B cell (primary cell): ENCODE data around the gene TRAM1L1. TPM values are rescaled to one million over a fixed set of nuclear protein-coding genes. Genes with fewer than 3 reads are reported as not detected.

ENCODE experiments used
- ATAC-seq: fragments of 200-7000 bp; cut with Tn5 transposase; one replicate; pipeline ENCODE4 v1.10.0; 2021; ENCODE audit warnings: low read depth, mild to moderate bottlenecking, moderate number of reproducible peaks, moderate library complexity
- CTCF ChIA-PET: fragments of 350-600 bp; sonication (Branson Sonifier 250); formaldehyde crosslinking; loops from one replicate; lab custom pipeline; 2021; ENCODE audit warnings: antibody characterized with exemption, inconsistent platforms; lab: Charles Lee
- POLR2A ChIA-PET: fragments of 350-600 bp; sonication (Branson Sonifier 250); formaldehyde crosslinking; loops from one replicate; lab custom pipeline; 2021; ENCODE audit warnings: antibody characterized with exemption; lab: Charles Lee
- DNase-seq: peaks from one replicate; pipeline ENCODE4 v3.0.0; 2013
- H2AFZ ChIP-seq: 2 replicates; pipeline ENCODE4 v1.6.1; 2012; ENCODE audit warnings: mild to moderate bottlenecking, low read depth, low read length; ENCODE audit not compliant: insufficient read depth, poor library complexity, severe bottlenecking
- H3K27ac ChIP-seq, 2 donors: 1 replicate in 1 of 2; 2 replicates in 1 of 2; pipeline ENCODE4 v1.5.1; 2012 to 2013; ENCODE audit warnings: low read length in 2 of 2, mild to moderate bottlenecking in 2 of 2, moderate library complexity in 1 of 2
- H3K27me3 ChIP-seq, 4 experiments: fragments of 200-600 bp in 1 of 4; sonication (generic) in 1 of 4; replicated peaks in 1 of 4; 1 replicate in 2 of 4; 2 replicates in 2 of 4; pipeline versions ENCODE4 v1.6.1 to v1.7.0; 2013 to 2016; ENCODE audit warnings: low read length in 3 of 4, mild to moderate bottlenecking in 2 of 4, mixed read lengths in 1 of 4, moderate library complexity in 1 of 4; ENCODE audit not compliant: insufficient read depth in 4 of 4, control insufficient read depth in 3 of 4; ENCODE audit errors: control extremely low read depth in 1 of 4
- H3K36me3 ChIP-seq, 2 experiments: replicated peaks in 1 of 2; 1 replicate in 1 of 2; 2 replicates in 1 of 2; pipeline versions ENCODE4 v1.6.1 to v1.7.1; 2013; ENCODE audit warnings: low read length in 1 of 2; ENCODE audit not compliant: insufficient read depth in 2 of 2, control insufficient read depth in 1 of 2; ENCODE audit errors: control extremely low read depth in 1 of 2, extremely low read depth in 1 of 2
- H3K4me1 ChIP-seq, 2 donors: fragments of 200-600 bp in 1 of 2; sonication (generic) in 1 of 2; 1 replicate in 1 of 2; 2 replicates in 1 of 2; pipeline versions ENCODE4 v1.5.1 to v1.6.1; 2013 to 2017; ENCODE audit warnings: low read length in 2 of 2; ENCODE audit not compliant: control insufficient read depth in 2 of 2, insufficient read depth in 2 of 2
- H3K4me2 ChIP-seq: replicated peaks from 2 replicates; pipeline ENCODE3; 2012; ENCODE audit warnings: mild to moderate bottlenecking, low read depth, low read length; ENCODE audit not compliant: poor library complexity, severe bottlenecking
- H3K4me3 ChIP-seq, 5 experiments: fragments of 200-600 bp in 1 of 5; sonication (generic) in 1 of 5; 1 replicate in 3 of 5; 2 replicates in 2 of 5; pipeline versions ENCODE4 v1.5.1 to v1.7.0; 2011 to 2016; ENCODE audit warnings: low read length in 4 of 5, mild to moderate bottlenecking in 4 of 5, low read depth in 2 of 5, control low read depth in 1 of 5, moderate library complexity in 1 of 5; ENCODE audit not compliant: insufficient read depth in 1 of 5; ENCODE audit errors: control extremely low read depth in 1 of 5, extremely low read depth in 1 of 5
- H3K79me2 ChIP-seq: fragments of 200-600 bp; sonication (generic); one replicate; pipeline ENCODE4 v1.6.0; 2016; ENCODE audit warnings: low read length; ENCODE audit not compliant: control insufficient read depth, insufficient read depth
- H3K9ac ChIP-seq: fragments of 200-600 bp; sonication (generic); 2 replicates; pipeline ENCODE4 v1.6.1; 2017; ENCODE audit warnings: mild to moderate bottlenecking, low read length, moderate library complexity
- H3K9me3 ChIP-seq, 3 donors: one replicate each; pipeline versions ENCODE4 v1.6.1 to v1.7.1; 2013; ENCODE audit warnings: low read length in 2 of 3; ENCODE audit not compliant: control insufficient read depth in 2 of 3, insufficient read depth in 1 of 3; ENCODE audit errors: control extremely low read depth in 1 of 3
- H4K20me1 ChIP-seq: 2 replicates; pipeline ENCODE4 v1.6.0; 2012; ENCODE audit warnings: mild to moderate bottlenecking, low read length; ENCODE audit not compliant: insufficient read depth, control insufficient read depth, poor library complexity, severe bottlenecking
- H3K27ac Mint-ChIP-seq: one replicate; pipeline ENCODE4 v1.8.0; 2021; ENCODE audit warnings: mixed read lengths
- H3K27me3 Mint-ChIP-seq: one replicate; pipeline ENCODE4 v1.8.0; 2021; ENCODE audit warnings: mixed read lengths
- H3K4me1 Mint-ChIP-seq: one replicate; pipeline ENCODE4 v1.8.0; 2021; ENCODE audit warnings: mixed read lengths
- H3K4me3 Mint-ChIP-seq: one replicate; pipeline ENCODE4 v1.8.0; 2021; ENCODE audit warnings: mixed read lengths
- H3K9me3 Mint-ChIP-seq: one replicate; pipeline ENCODE4 v1.8.0; 2022; ENCODE audit warnings: mixed read lengths; ENCODE audit not compliant: insufficient read depth
- CTCF ChIP-seq: fragments of 200-600 bp; IDR thresholded peaks from one replicate; pipeline ENCODE4 v1.8.0; 2022; ENCODE audit warnings: antibody characterized with exemption, mild to moderate bottlenecking
- EZH2 ChIP-seq: IDR thresholded peaks from 2 replicates; pipeline ENCODE4 v1.6.1; 2012; ENCODE audit warnings: borderline replicate concordance, low read depth, mild to moderate bottlenecking, moderate library complexity, low read length; ENCODE audit not compliant: insufficient read depth, poor library complexity, severe bottlenecking
- WGBS: methylation state at CpG from one replicate; pipeline ENCODE4 v1.1.5; 2013; ENCODE audit warnings: missing lambda C conversion rate; ENCODE audit not compliant: insufficient coverage; 5-methylcytosine and 5-hydroxymethylcytosine counted together
- intact Hi-C: fragments of 100-400 bp; cut with micrococcal nuclease; formaldehyde crosslinking; loops from one replicate; pipeline ENCODE4 v1.10.0; 2022
- polyA minus RNA-seq: library from RNA; depleted of rRNA, polyadenylated mRNA; stranded (reverse); fragments of >200 nt; gene quantifications from 2 replicates; pipeline ENCODE4 v1.2.3, GENCODE V29; 2012
- polyA plus RNA-seq: library from polyadenylated mRNA; depleted of rRNA; stranded (reverse); fragments of >200 nt; gene quantifications from 2 replicates; pipeline ENCODE4 v1.2.3, GENCODE V29; 2012
- total RNA-seq, 2 donors: library from RNA; stranded (reverse); fragments of 120-200 nt in 1 of 2; gene quantifications; 1 replicate in 1 of 2; 2 replicates in 1 of 2; pipeline versions ENCODE4 v1.2.3 to v1.2.4, GENCODE V29; 2013 to 2022

Gene TRAM1L1
- total RNA-seq (not detected in 2 replicates), polyA plus RNA-seq (not detected in 2 replicates), polyA minus RNA-seq (not detected in 2 replicates)
- 0.09 TPM for total RNA-seq (2013)

- 12% methylated on average over 38 of the region's 45 CpGs for WGBS
- DNase-seq (no peak), ATAC-seq (no peak)
- no peak within 1 kb of the TSS for H3K4me2 ChIP-seq
- no peaks in the 10 kb centered on the region for H3K79me2 ChIP-seq
- no peaks in the 10 kb centered on the region for H3K4me1 ChIP-seq
- Mint-ChIP-seq H3K4me3 (no peak within 1 kb of the TSS), H3K4me1 (no peaks in the 10 kb centered on the region), H3K27me3 (no peaks in the 10 kb centered on the region), H3K9me3 (peaks cover 2% of the 10 kb centered on the region), H3K27ac (no peak within 1 kb of the TSS)
- ChIA-PET POLR2A (no interaction called here), CTCF (no interaction called here)
- no peak within 1 kb of the TSS for H3K4me3 ChIP-seq
- H3K27me3 ChIP-seq, result no peaks in the 10 kb centered on the region
- no peak within 1 kb of the TSS for H3K9ac ChIP-seq
- intact Hi-C loops, result no loop called here
- no peaks in the 10 kb centered on the region for H3K36me3 ChIP-seq
- H2AFZ ChIP-seq, result no peak within 1 kb of the TSS
- TF ChIP-seq EZH2, result no peak
- no peak for TF ChIP-seq CTCF
- H4K20me1 ChIP-seq, result no peaks in the 10 kb centered on the region
- peaks cover 0 to 6% (median 0%) of the 10 kb centered on the region in 3 donors for H3K9me3 ChIP-seq
- no peak within 1 kb of the TSS for H3K27ac ChIP-seq
These were observed at the start of gene TRAM1L1 for GRCh38 chr4:117084866-117085701. Gene TRAM1L1 (minus strand): TSS chr4:117085576. CDS start chr4:117085393, 183 bp downstream.

GRCh38 chr4:117134386-117134785, 49.0 kb upstream of the TRAM1L1 start:
- ChIA-PET POLR2A (no interaction called here), CTCF (no interaction called here)
- DNase-seq (no peak), ATAC-seq (no peak)
- H3K27me3 ChIP-seq, result no peaks in the 10 kb centered on the region
- no peak overlapping the region for H3K27ac ChIP-seq
- TF ChIP-seq EZH2 (no peak), CTCF (no peak)
- no peaks in the 10 kb centered on the region for H3K79me2 ChIP-seq
- no peak overlapping the region for H2AFZ ChIP-seq
- no peaks in the 10 kb centered on the region for H3K4me1 ChIP-seq
- H3K4me2 ChIP-seq, result no peak overlapping the region
- no CpG with 5 or more reads among the region's 4 CpGs for WGBS
- no peak overlapping the region for H3K9ac ChIP-seq
- H3K27ac Mint-ChIP-seq, result no peak overlapping the region
- no peaks in the 10 kb centered on the region for H4K20me1 ChIP-seq
- no peaks in the 10 kb centered on the region for H3K27me3 Mint-ChIP-seq
- H3K36me3 ChIP-seq, result no peaks in the 10 kb centered on the region
- H3K9me3 Mint-ChIP-seq, result peaks cover 8% of the 10 kb centered on the region
- H3K4me1 Mint-ChIP-seq, result no peaks in the 10 kb centered on the region
- H3K9me3 ChIP-seq, result peaks cover 0 to 2% (median 1%) of the 10 kb centered on the region in 3 donors
- H3K4me3 ChIP-seq, result no peak overlapping the region
- intact Hi-C loops, result no loop called here
- no peak overlapping the region for H3K4me3 Mint-ChIP-seq
